DMS114 treated with DMSO at 0.1 percent for 48 hours (cell line): ENCODE data around the gene SLBP.

Experiments
- DNase-seq: peaks from one replicate; lab custom pipeline; 2025; ENCODE audit not compliant: unreplicated experiment; lab: John Stamatoyannopoulos, UW

The SLBP gene

GRCh38 chr4:1749370-1749769 lies 37.3 kb upstream of the SLBP start:
- no peak for DNase-seq

GRCh38 chr4:1748465-1748995 lies 36.4 kb upstream of the SLBP start:
- peak; percentile 43 for DNase-seq

- DNase-seq = no peak
These were observed 35.5 kb upstream of the SLBP start for GRCh38 chr4:1747603-1747967.

DNA sequence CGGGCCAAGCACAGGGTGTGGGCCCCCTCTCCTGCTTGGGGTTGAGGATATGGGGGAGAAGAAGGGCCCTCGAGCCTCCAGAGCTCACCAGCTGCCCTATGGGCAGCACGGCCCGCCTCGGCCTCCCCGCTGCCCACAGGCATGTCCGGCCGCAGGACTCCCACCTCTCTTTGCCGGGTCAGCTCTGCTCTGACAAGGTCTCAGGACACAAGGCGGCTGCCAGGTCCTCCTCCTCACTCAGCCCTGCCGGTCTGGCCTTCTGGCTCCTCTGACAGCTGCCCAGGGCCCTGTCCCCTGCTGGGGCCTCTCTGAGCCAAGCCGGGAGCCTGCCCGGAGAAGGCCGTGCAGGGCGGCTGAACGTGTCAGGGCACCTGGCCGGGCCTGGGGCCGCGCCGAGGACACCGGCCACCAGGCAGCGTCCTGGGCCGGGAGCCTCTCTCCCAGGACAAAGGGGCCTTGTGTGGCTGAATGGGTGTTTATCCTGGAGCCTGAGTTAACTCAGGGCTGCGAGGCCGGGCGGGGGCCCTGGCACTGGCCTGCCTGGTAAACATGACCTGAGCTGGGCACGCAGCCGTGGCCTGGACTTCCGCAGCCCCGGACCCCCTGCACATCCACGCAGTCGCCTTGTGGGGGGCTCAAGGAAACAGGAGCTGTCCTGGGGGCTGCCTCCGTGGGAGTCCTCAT lies 34.9 kb upstream of the SLBP start:
- no peak for DNase-seq

GRCh38 chr4:1746265-1746691 lies 34.2 kb upstream of the SLBP start:
- DNase-seq = peak; percentile 8

DNA sequence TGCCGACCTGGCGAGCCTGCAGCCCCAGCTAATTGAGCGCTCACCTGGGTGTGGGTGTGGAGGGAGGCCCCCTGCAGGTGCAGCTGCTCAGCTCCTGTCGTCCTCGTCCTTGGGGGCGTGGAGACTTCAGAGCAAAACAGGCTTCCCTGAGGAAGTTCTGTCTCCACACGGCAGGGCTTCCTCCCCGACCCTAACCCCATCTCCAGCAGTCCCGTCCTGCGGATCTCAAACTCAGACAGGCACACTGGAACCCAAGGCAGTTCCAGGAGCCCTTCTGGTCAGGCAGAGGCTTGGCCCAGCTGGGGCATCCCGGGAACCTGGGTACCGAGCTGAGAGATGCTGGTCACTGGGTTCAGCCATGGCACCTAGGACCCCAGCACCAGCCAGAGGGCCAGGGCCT lies 33.6 kb upstream of the SLBP start:
- DNase-seq = no peak

DNA sequence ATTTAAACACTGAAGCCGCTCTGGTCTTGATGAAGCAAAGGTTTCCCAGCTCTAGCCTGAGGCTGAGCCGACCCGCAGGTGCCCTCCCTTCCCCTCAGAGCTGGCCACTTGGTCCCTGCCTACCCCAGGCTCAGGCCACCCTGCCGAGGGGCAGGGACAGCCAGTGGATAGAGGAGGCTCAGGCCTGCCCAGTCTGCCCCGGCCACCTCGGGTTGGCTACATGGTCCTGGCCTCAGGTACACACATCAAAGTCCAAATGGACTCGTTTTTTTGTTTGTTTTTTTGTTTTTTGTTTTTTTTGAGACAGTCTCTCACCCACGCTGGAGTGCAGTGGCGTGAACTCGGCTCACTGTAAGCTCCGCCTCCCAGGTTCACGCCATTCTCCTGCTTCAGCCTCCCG lies 33.0 kb upstream of the SLBP start:
- no peak for DNase-seq

DNA sequence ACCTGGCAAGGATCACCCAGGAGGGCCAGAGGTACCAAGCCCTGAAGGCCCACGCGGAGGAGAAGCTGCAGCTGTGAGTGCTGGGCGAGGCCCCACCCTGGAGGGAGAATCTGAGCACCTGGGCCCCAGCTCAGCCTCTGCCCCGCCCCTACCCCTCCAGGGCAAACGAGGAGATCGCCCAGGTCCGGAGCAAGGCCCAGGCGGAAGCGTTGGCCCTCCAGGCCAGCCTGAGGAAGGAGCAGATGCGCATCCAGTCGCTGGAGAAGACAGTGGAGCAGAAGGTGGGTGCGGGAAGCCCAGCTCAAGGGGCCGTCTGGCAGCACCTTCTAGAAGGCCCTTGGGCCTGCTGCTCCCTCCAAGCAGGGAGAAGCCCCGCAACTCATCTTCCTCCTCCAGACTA lies 32.4 kb upstream of the SLBP start:
- DNase-seq = no peak

- DNase-seq = no peak
These were observed 31.9 kb upstream of the SLBP start for GRCh38 chr4:1743975-1744374.

GRCh38 chr4:1743551-1743950 lies 31.4 kb upstream of the SLBP start:
- no peak for DNase-seq

DNA sequence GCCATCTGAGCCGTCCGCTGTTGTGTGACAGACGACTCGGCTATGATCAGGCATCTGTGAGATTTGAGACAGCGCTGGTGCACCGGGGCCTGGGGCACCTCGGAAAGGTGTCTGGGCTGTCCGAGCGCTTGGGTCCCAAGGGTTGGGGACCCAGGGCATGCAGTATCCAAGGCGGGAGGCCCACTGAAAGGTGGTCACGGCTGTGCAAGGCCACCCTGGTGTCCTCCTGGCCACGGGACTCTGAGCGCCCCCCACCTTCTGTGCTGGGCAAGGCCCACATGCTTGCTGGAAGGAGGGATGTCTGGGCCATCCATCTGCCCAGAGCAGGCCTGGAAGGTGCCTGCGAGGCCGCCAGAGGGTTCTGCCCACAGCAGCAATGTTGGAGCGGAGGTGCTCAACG lies 29.1 kb upstream of the SLBP start:
- no peak for DNase-seq

GRCh38 chr4:1740021-1740545 lies 28.0 kb upstream of the SLBP start:
- DNase-seq = no peak

GRCh38 chr4:1739358-1739757 lies 27.2 kb upstream of the SLBP start:
- DNase-seq = no peak

DNA sequence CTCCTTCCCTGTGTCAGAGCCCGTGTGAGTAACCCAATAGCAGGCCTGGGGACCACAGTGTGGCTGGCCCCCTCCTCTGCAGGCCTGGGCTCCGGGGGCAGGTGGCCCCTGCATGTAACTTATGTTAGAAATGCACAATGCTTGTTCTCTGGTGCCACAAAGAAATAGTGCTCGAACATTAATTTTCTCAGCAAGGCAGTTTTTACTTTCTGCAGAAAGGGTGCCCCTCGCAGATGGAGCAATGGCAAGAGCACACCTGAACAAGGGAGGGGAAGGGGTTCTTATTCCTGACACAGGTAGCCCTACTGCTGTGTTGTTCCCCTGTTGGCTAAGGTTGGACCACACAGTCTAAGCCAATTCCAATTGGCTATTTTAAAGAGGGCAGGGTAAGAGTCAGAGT lies 26.3 kb upstream of the SLBP start:
- no peak for DNase-seq

GRCh38 chr4:1737666-1738065 lies 25.5 kb upstream of the SLBP start:
- no peak for DNase-seq

DNA sequence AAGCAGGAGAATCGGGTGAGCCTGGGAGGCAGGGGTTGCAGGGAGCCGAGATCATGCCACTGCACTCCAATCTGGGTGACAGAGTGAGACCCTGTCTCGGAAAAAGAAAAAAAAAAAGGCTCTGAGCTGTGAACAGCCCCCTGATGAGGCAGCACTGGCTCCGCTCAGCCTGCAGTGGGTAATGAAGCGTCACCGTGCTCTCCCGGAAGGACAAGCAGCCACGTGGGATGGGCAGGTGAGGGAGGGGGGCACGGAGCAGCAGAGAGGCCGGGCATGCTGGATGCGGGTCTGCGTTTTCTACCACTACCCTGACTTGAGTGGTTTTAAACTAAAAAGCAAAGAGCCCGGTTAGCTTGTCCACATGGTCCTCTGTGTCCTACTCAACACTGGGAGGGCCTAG lies 24.7 kb upstream of the SLBP start:
- DNase-seq = no peak

DNA sequence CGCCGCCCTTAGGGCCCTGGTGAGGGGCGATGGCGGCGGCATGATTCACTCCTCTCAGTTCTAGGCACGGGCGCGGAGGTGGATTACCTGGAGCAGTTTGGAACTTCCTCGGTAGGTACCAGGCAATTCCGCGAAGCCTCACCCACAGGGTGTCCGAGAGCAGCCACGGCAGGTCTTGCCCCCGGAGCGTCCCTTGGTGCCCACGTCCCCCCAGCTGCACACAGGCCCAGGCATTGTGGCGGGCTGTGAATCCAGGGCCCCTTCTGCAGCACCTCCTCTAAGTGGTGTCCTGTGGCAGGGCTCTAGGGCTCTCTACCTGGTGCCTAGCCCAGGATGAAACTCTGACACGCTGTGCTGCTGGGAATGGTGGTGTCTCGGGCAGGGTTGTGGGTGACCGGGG lies 23.1 kb upstream of the SLBP start:
- DNase-seq = no peak

GRCh38 chr4:1732911-1733310 lies 20.8 kb upstream of the SLBP start:
- DNase-seq = no peak

DNA sequence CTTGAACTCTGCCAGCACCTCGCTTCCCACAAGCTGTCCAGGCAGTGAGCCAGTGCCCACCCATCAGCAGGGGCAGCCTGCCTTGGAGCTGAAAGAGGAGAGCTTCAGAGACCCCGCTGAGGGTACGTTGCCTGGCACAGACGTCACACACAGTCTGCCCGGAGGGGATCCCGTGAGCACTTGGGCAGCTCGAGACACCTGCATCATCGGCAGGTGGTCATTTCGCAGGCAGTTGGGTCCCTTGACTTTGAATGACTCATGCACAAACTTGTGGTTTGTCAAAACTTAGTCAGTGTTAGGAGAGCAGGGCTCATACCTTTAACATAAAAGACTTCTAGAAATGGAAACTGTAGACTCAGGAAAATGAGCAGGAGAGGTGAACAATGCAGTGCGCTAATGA lies 19.1 kb upstream of the SLBP start:
- DNase-seq = no peak

- no peak for DNase-seq
These were observed 18.5 kb upstream of the SLBP start for GRCh38 chr4:1730532-1731135.

- DNase-seq = no peak
These were observed 16.2 kb upstream of the SLBP start for GRCh38 chr4:1728061-1728980.
